ENCODE measurements around the gene AUNIP.

DNA sequence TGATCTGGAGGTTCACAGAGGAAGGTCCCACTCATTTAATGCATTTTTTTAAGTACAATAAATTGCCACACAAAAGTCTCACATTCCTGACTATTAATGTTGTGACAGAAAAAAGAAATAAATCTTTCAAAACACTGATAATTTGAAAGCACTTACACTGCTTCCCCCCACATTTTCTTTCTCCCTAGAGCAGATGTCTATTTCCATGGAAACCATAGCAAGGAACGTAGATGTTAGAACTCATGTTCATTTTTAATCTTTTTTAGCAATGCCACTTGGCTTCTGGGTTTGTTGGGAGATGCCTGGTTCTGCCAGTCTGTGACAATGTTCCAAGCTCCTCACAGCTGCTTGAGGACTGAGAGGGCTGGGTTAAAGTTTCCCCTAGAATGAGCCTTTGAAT, 48.9 kb upstream of the AUNIP start:
- TF ChIP-seq, protein P1, sequence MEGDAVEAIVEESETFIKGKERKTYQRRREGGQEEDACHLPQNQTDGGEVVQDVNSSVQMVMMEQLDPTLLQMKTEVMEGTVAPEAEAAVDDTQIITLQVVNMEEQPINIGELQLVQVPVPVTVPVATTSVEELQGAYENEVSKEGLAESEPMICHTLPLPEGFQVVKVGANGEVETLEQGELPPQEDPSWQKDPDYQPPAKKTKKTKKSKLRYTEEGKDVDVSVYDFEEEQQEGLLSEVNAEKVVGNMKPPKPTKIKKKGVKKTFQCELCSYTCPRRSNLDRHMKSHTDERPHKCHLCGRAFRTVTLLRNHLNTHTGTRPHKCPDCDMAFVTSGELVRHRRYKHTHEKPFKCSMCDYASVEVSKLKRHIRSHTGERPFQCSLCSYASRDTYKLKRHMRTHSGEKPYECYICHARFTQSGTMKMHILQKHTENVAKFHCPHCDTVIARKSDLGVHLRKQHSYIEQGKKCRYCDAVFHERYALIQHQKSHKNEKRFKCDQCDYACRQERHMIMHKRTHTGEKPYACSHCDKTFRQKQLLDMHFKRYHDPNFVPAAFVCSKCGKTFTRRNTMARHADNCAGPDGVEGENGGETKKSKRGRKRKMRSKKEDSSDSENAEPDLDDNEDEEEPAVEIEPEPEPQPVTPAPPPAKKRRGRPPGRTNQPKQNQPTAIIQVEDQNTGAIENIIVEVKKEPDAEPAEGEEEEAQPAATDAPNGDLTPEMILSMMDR (IDR thresholded peaks at IDR 0.05 in 8 of 11, conservative IDR thresholded peaks at IDR 0.05 in 3 of 11) = no peak
- TF ChIP-seq POLR2A (IDR thresholded peaks at IDR 0.05) = no peak
